SH-SY5Y (cell line): ENCODE data around the gene ARGFX.

Experiments used
- GATA2 ChIP-seq: IDR thresholded peaks from 2 replicates; pipeline ENCODE4 v1.6.1; 2011; ENCODE audit warnings: mild to moderate bottlenecking, low read depth, low read length
- GATA3 ChIP-seq: IDR thresholded peaks from 2 replicates; pipeline ENCODE4 v1.6.1; 2011; ENCODE audit warnings: low read depth, mild to moderate bottlenecking, low read length, moderate library complexity

ARGFX gene

GRCh38 chr3:121567649-121568048 lies at the start of gene ARGFX:
Gene ARGFX (plus strand): TSS chr3:121567949. CDS start chr3:121570714, 2,765 bp downstream.
- no peak for TF ChIP-seq GATA2
- no peak for TF ChIP-seq GATA3

- no peak for TF ChIP-seq GATA2
- TF ChIP-seq GATA3: no peak
Observed at GRCh38 chr3:121517953-121518655, 49.6 kb upstream of the ARGFX start.

GRCh38 chr3:121520510-121520909 lies 47.2 kb upstream of the ARGFX start:
- TF ChIP-seq GATA2 (no peak), GATA3 (no peak)

- TF ChIP-seq GATA2 (no peak), GATA3 (no peak)
Observed at GRCh38 chr3:121529308-121529707, 38.4 kb upstream of the ARGFX start.

GRCh38 chr3:121531269-121531668 lies 36.5 kb upstream of the ARGFX start:
- TF ChIP-seq GATA3 (no peak), GATA2 (no peak)

- no peak for TF ChIP-seq GATA3
- no peak for TF ChIP-seq GATA2
Observed at GRCh38 chr3:121542924-121543323, 24.8 kb upstream of the ARGFX start.

GRCh38 chr3:121545049-121545573 lies 22.6 kb upstream of the ARGFX start:
- TF ChIP-seq GATA3: no peak
- no peak for TF ChIP-seq GATA2

GRCh38 chr3:121545574-121546455 lies 21.9 kb upstream of the ARGFX start, which contains the start of gene POLQ:
Gene POLQ (minus strand): TSS chr3:121545988. CDS start chr3:121545877, 111 bp downstream.
- TF ChIP-seq GATA3 (no peak), GATA2 (no peak; the same call in 1 of the 2 replicates)

GRCh38 chr3:121552379-121552778 lies 15.4 kb upstream of the ARGFX start:
- TF ChIP-seq GATA2 (no peak), GATA3 (no peak)

GRCh38 chr3:121552797-121553196 lies 15.0 kb upstream of the ARGFX start:
- TF ChIP-seq GATA2 (no peak), GATA3 (no peak)

- TF ChIP-seq GATA2 (no peak), GATA3 (no peak)
Observed at GRCh38 chr3:121557426-121557934, 10.3 kb upstream of the ARGFX start.

GRCh38 chr3:121562148-121562547 lies 5.6 kb upstream of the ARGFX start:
- TF ChIP-seq GATA2 (no peak), GATA3 (no peak)

GRCh38 chr3:121566773-121567172 lies 976 bp upstream of the ARGFX start:
- TF ChIP-seq GATA3: no peak
- TF ChIP-seq GATA2: no peak

- TF ChIP-seq GATA3 (no peak), GATA2 (no peak)
Observed at GRCh38 chr3:121574449-121574848, 6.7 kb downstream of the ARGFX start.
